ENCODE data around the gene DTX3L. TPM values are rescaled to one million over a fixed set of nuclear protein-coding genes. Genes with fewer than 3 reads are reported as not detected.

DTX3L gene
- total RNA-seq, 1 donor from 2014 or later, result 33.7 TPM

DNA sequence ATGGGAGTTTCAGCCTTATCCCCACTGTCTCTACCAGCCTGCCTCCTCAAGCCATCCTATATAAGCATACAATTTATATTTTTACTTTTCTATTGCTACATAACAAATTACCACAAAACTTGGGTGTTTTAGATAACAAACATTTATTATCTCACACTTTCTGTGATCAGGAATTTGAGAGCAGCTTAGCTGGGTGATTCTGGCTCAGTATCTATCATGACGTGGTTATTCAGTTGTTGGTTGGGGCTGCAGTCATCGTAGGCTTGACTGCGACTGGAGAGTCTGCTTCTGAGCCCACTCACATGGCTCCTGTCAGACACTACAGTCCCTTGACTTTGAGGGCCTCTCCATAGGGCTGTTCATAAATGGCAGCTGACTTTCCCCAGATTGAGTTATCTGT, 34.0 kb downstream of the DTX3L start:
- TF ChIP-seq, protein P1, sequence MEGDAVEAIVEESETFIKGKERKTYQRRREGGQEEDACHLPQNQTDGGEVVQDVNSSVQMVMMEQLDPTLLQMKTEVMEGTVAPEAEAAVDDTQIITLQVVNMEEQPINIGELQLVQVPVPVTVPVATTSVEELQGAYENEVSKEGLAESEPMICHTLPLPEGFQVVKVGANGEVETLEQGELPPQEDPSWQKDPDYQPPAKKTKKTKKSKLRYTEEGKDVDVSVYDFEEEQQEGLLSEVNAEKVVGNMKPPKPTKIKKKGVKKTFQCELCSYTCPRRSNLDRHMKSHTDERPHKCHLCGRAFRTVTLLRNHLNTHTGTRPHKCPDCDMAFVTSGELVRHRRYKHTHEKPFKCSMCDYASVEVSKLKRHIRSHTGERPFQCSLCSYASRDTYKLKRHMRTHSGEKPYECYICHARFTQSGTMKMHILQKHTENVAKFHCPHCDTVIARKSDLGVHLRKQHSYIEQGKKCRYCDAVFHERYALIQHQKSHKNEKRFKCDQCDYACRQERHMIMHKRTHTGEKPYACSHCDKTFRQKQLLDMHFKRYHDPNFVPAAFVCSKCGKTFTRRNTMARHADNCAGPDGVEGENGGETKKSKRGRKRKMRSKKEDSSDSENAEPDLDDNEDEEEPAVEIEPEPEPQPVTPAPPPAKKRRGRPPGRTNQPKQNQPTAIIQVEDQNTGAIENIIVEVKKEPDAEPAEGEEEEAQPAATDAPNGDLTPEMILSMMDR (IDR thresholded peaks at IDR 0.05), result no peak
- Mint-ChIP-seq H3K27me3 (ENCODE audit: unreplicated experiment) (peaks cover 61% of the 10 kb centered on the region), H3K4me3 (ENCODE audit: unreplicated experiment) (no peak overlapping the region), H3K9me3 (ENCODE audit: unreplicated experiment) (no peaks in the 10 kb centered on the region), H3K36me3 (ENCODE audit: unreplicated experiment) (no peaks in the 10 kb centered on the region), H3K27ac (ENCODE audit: unreplicated experiment) (no peak overlapping the region), H3K4me1 (ENCODE audit: unreplicated experiment) (no peaks in the 10 kb centered on the region)
- DNase-seq (ENCODE audit: extremely low spot score, unreplicated experiment), result no peak

DNA sequence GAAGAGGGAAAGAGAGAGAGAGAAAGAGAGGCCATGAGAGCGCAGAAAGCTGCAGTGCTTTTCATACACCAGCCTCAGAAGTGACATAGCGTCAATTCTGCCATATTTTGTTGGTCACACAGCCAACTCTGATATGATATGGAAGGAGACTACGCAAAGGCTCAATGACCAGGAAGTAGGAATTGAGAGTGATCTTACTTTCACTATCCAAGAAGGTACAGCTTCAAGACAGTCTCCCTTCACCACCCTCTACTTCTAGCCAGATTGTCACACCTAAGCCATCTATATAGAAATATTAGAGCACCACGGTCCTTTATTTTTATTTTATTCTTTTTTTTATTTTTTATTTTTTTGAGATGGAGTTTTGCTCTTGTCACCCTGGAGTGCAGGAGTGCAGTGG, 34.4 kb downstream of the DTX3L start:
- TF ChIP-seq, protein P1 (IDR thresholded peaks at IDR 0.05), result no peak
- H3K27ac Mint-ChIP-seq (ENCODE audit: unreplicated experiment), result no peak overlapping the region
- no peaks in the 10 kb centered on the region for H3K36me3 Mint-ChIP-seq (ENCODE audit: unreplicated experiment)
- no peaks in the 10 kb centered on the region for H3K4me1 Mint-ChIP-seq (ENCODE audit: unreplicated experiment)
- H3K27me3 Mint-ChIP-seq (ENCODE audit: unreplicated experiment), result peaks cover 61% of the 10 kb centered on the region
- no peak for DNase-seq (ENCODE audit: extremely low spot score, unreplicated experiment)
- H3K4me3 Mint-ChIP-seq (ENCODE audit: unreplicated experiment), result no peak overlapping the region
- H3K9me3 Mint-ChIP-seq (ENCODE audit: unreplicated experiment), result no peaks in the 10 kb centered on the region

DNA sequence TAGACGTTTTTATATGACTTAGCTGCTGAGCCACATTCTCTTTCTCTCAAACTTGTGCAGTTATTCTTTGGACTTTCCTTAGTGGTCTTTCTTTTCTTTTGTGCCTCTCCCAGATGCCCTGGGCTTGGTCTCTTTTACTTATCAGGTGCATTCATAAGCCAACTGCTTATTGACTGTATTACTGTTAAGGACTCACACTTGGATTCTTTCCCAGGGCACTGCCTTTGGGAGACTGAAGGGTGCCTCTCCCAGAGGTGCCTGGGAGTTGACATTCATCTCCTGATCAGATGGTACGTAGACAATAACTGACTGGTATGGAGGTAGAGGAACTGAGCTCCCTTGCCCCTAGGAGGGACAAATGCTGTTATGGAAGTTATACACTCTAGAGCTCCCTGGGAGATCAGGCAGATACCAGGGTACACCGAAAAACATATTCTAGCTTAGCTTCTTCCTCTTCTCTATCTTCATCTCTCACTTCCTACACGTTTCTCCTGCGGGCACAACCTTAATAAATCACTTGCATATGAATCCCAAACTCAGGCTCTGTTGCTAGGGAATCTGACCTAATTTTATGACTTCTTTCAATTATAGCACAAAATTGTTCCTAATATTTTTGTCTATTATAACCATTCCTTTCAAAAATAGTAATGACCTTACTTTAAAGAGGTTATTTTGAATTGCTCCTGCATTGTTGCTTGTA, 38.0 kb downstream of the DTX3L start:
- TF ChIP-seq, protein P1 (IDR thresholded peaks at IDR 0.05), result no peak
- no peaks in the 10 kb centered on the region for H3K36me3 Mint-ChIP-seq (ENCODE audit: unreplicated experiment)

DNA sequence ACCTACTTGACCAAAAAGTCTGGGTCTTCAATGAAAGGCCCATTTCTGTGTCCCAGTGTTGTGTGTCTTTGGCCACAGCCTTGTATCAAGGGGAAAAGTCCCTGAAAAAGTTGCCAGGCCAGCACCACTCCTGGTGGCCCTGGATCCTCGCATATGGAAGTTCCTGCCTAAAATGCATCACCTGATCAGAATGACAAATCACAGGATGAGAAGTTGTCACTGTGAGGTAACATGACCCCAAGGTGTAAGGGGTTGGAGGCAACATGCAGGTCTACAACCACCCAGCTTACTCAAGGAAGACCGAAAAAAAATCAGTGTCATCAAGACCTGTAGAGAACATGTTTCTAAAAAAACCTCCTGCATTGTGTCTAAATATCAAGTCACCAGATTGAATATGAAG, 38.9 kb downstream of the DTX3L start:
- no peak for DNase-seq (ENCODE audit: extremely low spot score, unreplicated experiment)
- no peaks in the 10 kb centered on the region for H3K36me3 Mint-ChIP-seq (ENCODE audit: unreplicated experiment)
- H3K27ac Mint-ChIP-seq (ENCODE audit: unreplicated experiment), result no peak overlapping the region
- TF ChIP-seq, protein P1 (IDR thresholded peaks at IDR 0.05), result no peak
- no peaks in the 10 kb centered on the region for H3K4me1 Mint-ChIP-seq (ENCODE audit: unreplicated experiment)
- H3K9me3 Mint-ChIP-seq (ENCODE audit: unreplicated experiment), result no peaks in the 10 kb centered on the region
- H3K27me3 Mint-ChIP-seq (ENCODE audit: unreplicated experiment), result peaks cover 37% of the 10 kb centered on the region
- H3K4me3 Mint-ChIP-seq (ENCODE audit: unreplicated experiment), result no peak overlapping the region

More for the DNA sequence above, 38.0 kb downstream of the DTX3L start:
- no peaks in the 10 kb centered on the region for H3K9me3 Mint-ChIP-seq (ENCODE audit: unreplicated experiment)
- no peaks in the 10 kb centered on the region for H3K4me1 Mint-ChIP-seq (ENCODE audit: unreplicated experiment)
- H3K27me3 Mint-ChIP-seq (ENCODE audit: unreplicated experiment), result peaks cover 39% of the 10 kb centered on the region
- H3K27ac Mint-ChIP-seq (ENCODE audit: unreplicated experiment), result no peak overlapping the region
- no peak overlapping the region for H3K4me3 Mint-ChIP-seq (ENCODE audit: unreplicated experiment)
- DNase-seq (ENCODE audit: extremely low spot score, unreplicated experiment), result no peak

- peaks cover 20% of the 10 kb centered on the region for H3K27me3 Mint-ChIP-seq (ENCODE audit: unreplicated experiment)
- TF ChIP-seq, protein P1 (IDR thresholded peaks at IDR 0.05), result no peak
- peaks cover 6% of the 10 kb centered on the region for H3K4me1 Mint-ChIP-seq (ENCODE audit: unreplicated experiment)
These were observed 42.2 kb downstream of the DTX3L start for GRCh38 chr3:122606330-122606729.

More at GRCh38 chr3:122606330-122606729, 42.2 kb downstream of the DTX3L start:
- Mint-ChIP-seq H3K27ac (ENCODE audit: unreplicated experiment) (no peak overlapping the region), H3K9me3 (ENCODE audit: unreplicated experiment) (peaks cover 6% of the 10 kb centered on the region), H3K36me3 (ENCODE audit: unreplicated experiment) (no peaks in the 10 kb centered on the region), H3K4me3 (ENCODE audit: unreplicated experiment) (no peak overlapping the region)
- no peak for DNase-seq (ENCODE audit: extremely low spot score, unreplicated experiment)

Measured in osteocyte (in vitro differentiated cells).